CMK (cell line): ENCODE data around the gene GALNS.
A peak's percentile ranks its signal among the peaks of the same experiment; 100 is the strongest.

Experiments used
- DNase-seq: peaks from one replicate; pipeline ENCODE4 v3.0.0-alpha.2; 2010; ENCODE audit warnings: low read depth

The GALNS gene

GRCh38 chr16:88770461-88771293 lies 86.1 kb downstream of the GALNS start:
- peak; percentile 88 for DNase-seq

- no peak for DNase-seq
Measured at GRCh38 chr16:88769617-88770460, 86.9 kb downstream of the GALNS start.

GRCh38 chr16:88768071-88768783 lies 88.5 kb downstream of the GALNS start:
- DNase-seq = no peak

- DNase-seq = no peak
Measured at GRCh38 chr16:88767546-88768070, 89.1 kb downstream of the GALNS start.

- no peak for DNase-seq
Measured at GRCh38 chr16:88766975-88767374, 89.8 kb downstream of the GALNS start.

GRCh38 chr16:88764913-88765349 lies 91.8 kb downstream of the GALNS start:
- DNase-seq = no peak

GRCh38 chr16:88764080-88764479 lies 92.7 kb downstream of the GALNS start:
- no peak for DNase-seq
